Glomerular endothelial cell (primary cell): Measurements from ENCODE around the gene MCF2L2. TPM values are rescaled to one million over a fixed set of nuclear protein-coding genes. Genes with fewer than 3 reads are reported as not detected.
"Not testable (repeated sequence)": the region's sequence is repeated elsewhere in the genome, so short reads cannot be mapped to it uniquely, and the experiment has no call there.

Experiments
- DNase-seq: peaks from one replicate; pipeline ENCODE4 v3.0.0-alpha.2; 2011; ENCODE audit warnings: low read depth, low spot score; ENCODE audit errors: extremely low read depth
- total RNA-seq: library from RNA; depleted of rRNA; stranded (reverse); fragments of >200 nt; gene quantifications from 2 replicates; pipeline ENCODE4 v1.2.3, GENCODE V29; 2015

The MCF2L2 gene
- total RNA-seq, 1 donor from 2014 or later: 3.6 TPM

DNA sequence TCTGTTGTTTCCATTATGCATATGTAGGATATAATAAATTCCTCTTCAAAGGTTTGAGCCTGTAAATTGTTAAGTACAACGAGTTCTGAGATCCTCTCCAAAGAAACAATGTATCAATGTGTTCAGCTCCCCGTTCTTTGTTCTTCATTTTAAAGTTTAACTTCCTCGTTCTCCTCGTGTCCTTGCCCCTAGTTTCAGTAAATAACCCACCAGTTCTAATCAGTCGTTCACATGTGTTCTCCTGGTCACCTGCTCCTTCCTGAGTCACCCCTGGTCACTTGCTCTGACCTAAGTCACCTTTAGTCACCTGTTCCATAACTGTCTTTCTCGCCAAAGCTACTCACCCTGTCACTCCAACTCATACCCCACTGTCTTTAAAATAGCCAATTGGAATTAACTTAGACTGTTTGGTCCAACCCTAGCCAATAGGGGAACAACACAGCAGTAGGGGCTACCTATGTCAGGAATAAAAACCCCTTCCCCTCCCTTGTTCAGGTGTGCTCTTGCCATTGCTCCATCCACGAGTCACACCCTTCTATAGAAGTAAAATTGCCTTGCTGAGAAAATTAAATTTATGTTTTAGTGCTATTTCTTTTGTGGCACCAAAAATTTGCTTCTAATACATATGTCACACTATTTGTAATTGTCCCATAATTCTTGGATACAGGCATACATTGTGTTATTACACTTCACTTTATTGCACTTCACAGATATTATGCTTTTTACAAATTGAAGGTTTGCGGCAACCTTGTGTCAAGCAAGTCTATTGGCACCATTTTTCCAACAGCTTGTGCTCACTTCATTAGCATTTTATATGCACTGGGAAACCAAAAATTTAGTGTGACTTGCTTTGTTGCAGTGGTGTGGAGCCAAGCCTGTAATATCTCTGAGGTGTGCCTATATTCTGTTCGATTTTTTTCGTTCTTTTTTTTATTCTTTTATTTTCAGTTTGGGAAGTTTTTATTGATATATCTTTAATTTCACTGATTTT lies 15.3 kb upstream of the MCF2L2 start:
- DNase-seq: no peak

DNA sequence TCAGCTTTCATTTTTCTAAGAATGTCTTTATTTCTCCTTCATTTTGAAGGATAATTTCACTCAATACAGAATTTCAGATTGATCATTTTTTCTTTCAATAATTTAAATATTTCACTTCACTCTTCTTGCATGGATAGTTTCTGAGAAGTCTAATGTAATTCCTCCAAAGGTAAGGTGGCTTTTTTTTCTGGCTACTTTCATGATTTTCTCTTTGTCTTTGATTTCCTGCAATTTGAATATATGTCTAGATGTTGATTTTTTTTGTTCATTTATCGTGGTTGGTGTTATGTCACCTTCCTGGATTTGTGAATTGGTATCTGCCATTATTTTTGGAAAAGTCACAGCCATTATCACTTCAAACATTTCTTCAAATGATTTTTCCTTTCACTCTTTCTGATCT lies 14.6 kb upstream of the MCF2L2 start:
- no peak for DNase-seq

DNA sequence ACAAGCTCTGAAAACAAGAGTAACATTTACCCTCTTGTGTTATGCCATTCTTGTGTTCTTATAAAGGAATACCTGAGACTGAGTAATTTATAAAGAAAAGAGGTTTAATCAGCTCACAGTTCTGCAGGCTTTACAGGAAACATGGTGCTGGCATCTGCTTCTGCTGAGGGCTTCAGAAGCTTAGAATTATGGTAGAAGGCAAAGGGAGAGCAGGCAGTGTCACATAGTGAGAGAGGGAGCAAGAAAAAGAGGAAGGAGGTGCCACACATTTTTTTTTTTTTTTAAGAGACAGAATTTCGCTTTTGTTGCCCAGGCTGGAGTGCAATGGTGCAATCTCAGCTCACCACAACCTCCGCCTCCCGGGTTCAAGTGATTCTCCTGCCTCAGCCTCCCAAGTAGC lies 12.1 kb upstream of the MCF2L2 start:
- DNase-seq: not testable (repeated sequence)

DNA sequence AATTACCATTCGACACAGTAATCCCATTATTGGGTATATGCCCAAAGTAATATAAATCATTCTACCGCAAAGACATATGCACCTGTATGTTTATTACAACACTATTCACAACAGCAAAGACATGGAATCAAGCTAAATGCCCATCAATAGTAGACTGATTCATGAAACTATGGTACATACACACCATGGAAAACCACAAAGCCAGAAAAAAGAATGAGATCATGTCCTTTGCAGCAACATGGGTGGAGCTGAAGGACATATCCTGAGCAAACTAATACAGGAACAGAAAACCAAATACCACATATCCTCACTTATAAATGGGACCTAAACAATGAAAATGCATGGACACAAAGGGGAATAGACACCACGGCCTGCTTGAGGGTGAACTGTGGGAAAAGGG lies 11.1 kb upstream of the MCF2L2 start:
- DNase-seq: no peak

DNA sequence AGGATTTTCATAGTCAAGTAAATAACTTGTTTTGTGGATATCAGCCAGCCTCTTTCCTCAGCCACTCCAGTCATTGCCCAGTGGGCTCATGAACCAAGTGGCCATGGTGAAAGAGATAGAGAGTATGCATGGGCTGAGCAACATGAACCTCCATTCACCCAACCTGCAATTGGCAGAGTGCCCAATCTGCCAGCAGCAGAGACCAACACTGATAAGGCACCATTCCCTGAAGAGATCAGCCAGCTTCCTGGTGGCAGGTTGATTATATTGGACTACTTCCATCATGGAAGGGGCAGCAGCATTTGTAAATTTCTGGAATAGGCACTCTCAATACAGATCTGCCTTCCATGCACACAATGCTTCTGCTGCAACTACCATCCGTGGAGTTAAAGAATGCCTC lies 10.3 kb upstream of the MCF2L2 start:
- no peak for DNase-seq

DNA sequence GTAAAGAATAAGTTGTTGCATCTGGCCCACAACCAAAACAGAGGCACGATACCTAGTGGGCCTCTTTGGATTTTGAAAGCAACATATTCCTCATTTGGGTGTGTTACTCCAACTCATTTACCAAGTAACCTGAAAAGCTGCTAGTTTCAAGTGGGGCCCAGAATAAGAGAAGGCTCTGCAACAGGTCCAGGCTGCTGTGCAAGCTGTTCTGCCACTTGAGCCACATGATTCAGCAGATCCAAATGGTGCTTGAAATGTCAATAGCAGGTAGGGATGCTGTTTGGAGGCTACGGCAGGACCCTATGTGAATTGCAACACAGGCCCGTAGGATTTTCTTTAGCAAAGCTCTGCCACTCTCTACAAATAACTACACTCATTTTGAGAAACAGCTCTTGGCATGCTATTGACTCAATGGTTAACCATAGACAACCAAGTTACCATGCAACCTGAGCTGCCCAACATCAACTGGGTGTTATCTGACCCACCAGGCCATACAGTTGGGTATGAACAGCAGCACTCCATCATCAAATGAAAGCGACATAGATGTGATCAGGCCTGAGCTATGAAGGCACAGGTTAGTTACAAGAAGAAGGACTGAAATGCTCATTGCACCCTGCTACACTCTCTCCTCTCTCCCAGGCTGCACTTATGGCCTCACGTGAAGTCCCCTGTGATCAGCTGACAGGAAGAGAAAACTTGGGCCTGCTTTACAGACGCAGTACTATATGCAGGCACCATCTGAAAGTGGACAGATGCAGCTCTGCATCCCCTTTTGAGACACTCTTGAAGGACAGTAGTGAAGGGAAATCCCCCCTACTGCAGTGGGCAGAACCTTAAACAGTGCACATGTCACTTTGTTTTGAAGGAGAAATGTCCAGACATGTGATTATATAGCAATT lies 9.5 kb upstream of the MCF2L2 start:
- DNase-seq: no peak

DNA sequence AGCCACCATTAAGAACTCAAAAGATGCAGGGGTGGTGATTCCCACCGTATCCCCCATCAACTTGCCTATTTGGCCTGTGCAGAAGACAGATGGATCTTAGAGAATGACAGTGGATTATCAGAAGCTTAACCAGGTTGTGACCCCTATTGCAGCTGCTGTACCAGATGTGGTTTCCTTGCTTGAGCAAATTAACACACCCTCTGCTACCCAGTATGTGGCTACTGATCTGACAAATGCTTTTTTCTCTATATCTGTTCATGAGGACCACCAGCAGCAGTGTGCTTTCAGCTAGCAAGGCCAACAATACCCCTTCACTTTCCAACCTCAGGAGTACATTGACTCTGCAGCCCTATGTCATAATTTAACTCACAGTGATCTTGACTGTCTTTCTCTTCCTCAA lies 8.6 kb upstream of the MCF2L2 start:
- no peak for DNase-seq

DNA sequence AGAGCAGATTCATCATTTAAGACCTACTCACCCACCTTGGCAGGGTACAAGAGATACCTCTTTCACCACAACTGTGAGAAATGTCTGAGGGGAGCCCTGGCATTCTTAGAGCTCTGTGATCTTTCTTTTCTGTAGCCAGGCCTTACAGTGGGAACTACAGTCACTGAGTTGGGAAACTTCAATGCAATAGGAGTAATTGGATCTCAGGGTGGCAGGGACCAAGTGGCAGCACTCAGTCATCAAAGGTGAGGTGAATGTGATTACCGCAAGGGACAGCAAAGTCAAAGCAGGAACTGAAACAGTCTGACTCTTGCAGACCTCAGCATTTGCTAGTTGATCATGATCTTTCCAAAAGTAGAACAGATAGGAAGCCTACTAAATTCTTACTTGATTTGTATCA lies 7.2 kb upstream of the MCF2L2 start:
- DNase-seq: no peak

DNA sequence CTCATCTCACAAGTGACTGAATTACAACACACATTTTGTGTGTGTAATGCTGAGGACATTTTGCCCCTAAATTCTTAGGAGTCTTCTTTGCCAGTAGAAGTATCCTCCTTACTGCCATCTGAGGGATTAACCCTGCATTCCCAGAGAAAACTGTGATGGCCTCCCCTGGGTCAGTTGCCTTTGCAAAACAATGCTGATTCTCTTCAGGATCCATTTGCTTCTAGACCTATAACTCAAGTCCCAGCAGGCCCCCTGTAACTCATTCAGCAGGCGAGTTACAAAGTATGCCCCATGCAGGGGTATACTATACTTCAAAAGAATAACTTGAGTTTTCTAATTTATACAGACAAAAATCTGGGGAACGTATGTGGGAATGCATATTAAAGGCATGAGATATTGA lies 6.6 kb upstream of the MCF2L2 start:
- DNase-seq: no peak

DNA sequence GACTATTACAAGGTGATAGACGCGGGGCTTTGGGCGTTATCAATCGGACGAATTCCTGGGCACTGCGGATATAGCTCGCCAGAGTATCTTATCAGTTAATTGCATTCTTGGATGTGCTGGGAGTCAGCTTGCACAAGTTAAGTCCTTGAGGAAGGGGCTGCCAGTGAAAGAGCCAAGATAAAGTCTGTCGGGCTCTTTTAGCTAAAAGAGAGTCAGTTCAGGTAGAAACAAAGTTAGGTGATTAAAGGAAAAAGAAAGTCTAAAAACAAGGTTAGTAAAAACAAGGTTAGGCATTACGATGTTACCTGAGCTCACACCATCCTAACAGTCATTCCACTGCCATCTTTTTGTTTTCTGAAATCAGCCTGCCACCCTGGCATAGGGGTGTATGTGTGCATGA lies 6.1 kb upstream of the MCF2L2 start:
- DNase-seq: no peak

DNA sequence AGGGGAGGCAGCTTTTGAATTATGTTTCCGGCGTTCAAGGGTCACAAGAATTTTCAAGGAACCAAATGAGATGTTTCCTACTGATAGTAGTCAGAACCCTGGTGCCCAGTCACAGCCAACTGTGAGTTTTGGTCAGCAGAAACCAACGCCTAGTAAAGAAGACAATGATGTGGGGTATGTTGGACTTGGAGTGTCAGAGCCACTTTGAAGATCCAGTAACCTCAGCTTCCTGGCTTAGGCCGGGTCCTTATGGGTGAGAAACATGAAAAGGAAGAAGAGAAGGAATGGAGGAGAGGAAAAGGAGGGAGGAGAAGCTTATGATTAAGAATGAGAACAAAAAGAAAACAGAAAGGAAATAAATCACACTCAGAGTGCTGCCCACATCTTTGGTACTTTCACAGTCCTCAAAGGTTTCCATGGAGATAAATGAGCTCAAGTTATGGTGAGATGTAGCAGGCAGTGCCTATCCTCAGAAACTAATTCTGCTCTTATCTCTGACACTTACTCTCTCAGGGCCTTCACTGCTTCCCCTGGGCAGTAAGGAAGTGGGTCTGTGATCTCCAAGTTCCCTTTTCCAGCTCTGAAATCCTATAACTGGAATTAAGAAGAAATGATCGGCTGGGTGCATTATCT lies 2.0 kb upstream of the MCF2L2 start:
- DNase-seq: no peak

DNA sequence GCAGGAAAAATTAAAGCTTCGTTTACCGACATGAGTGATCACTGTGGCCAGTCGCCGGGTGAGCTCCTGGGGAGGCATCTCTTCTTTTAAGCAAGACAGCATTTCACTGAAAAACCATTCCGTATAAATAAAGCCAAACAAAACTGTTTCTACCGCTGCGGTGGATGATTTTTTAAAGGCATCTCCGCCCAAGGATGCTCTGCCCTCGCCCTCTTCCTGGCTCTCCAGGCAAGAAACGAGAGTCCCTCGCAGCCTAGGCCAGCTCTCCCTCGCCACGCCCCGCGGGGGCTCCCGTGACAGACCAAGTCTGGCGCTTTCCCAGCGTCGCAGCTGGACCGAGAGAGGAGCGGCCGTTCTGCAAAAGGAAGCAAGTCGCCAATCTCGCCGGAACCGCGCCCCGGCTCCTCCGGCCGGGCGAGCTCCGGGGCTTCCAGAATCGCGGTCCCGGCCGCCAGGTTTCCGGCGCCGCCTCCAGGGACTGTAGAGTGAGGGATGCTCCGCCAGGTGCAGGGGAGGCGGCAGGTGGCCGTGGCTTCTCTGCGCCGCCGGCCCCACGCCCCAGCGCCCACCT lies 458 bp downstream of the MCF2L2 start:
- no peak for DNase-seq

DNA sequence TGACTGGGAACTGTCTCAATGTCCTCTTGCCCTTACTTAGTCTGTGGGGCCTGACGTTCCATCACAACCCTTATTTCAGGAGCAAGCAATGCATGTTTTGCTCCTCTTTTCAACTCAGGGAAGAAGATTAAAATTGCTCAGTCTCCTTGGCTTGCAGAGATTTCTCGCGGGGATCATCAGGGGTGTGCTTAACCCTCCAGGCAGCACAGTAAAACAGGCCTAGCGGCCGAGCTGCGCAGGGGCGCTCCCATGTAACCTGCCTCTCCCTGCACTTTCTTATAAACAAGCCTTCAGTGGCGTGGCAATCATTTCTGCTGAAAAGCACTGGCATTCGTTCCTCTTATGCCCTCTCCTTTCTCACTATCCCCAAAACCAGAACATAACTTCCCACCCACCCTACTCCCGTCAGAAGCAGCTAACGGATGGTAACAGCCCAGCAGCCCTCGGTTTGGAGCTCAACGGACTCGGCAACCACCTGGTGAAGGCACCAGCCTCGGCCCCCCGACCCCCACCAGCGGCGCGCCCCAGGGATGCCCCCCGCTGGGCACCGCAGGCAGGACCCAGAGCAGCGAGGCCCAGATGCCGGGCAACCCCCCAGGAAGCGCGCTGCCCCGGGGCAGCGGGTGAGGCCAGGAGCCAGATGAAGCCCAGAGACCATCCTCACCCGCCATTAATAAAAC lies 1.1 kb downstream of the MCF2L2 start:
- no peak for DNase-seq

DNA sequence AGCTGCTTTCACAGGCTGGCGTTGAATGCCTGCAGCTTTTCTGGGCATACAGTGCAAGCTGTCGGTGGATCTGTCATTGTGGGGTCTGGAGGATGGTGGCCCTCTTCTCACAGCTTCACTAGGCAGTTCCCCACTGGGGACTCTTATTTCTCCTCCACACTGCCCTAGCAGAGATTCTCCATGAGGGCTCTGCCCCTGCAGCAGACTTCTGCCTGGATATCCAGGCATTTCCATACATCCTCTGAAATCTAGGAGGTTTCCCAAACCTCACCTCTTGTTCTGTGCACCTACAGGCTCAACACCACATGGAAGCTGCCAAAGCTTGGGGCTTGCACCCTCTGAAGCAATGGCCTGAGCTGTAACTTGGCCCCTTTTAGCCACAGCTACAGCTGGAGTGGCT lies 9.6 kb downstream of the MCF2L2 start:
- DNase-seq: not testable (repeated sequence)

DNA sequence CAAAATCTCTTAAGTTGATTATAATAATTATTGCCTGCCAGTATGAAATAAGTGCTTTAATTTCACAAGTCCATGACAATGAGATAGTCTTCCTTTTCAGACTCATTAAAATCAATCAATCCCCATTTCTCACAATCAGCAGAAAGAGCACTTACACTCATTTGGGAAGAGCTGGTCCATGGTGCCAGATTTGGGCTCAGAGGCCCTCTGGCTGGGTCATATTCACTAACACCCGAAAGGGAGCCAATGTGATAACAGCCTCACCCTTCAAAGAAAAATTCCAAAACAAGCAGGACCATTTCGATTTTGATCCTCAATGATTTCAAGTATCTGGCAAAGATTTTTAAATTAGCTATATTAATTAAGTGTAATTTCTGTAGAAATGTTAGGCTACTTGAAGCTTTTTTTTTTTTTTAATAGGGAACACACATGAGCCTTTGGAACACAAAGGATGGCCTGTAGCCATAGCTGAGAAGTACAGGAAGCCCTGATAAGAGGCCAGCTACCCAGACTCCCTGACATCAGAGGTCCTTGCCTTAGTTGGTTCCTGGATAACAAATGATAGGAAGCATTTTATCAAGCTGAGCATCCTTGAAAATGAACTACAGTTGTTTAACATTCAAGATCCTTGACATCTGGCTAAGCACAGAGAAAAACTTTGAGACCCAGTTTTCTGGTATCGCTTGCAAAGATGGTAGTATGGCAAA lies 17.1 kb downstream of the MCF2L2 start:
- DNase-seq: no peak

DNA sequence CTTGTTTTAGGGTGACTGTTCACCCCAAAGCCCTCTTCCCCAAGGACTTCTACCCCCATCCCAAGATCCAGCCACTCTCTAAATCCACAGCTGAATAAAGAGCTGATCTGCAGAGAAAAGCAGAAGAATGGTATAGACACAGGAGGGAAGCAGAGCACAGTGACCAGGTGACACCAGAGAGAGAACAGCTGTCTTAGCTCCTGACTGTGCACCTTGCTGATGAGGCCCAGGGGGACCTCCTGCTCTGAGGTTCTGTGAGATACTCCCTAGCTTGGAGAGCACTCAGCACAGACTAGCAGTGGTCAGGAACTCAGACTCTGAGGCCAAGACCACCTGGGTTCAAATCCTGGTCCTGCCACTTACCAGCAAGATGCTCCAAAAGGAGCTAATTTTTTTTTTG lies 17.7 kb downstream of the MCF2L2 start:
- DNase-seq: no peak

DNA sequence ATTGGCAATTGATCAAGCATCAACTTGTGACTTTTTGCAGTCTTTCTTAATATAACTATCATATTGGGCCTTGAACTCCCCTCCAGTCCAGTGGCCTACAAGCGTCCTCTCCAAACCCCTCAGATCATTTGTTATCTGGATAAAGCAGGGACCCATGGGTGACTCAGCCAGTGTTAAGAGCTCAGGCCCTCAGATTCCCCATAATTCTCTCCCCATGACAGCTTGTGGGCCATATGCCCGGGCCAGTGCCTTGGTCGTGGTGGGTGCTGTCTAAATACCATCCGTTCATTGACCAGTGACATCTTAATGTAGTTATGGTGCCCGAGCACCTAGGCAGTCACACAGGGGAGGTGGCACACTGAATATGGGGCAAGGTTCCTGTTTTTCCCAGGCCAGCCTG lies 18.1 kb downstream of the MCF2L2 start:
- no peak for DNase-seq

DNA sequence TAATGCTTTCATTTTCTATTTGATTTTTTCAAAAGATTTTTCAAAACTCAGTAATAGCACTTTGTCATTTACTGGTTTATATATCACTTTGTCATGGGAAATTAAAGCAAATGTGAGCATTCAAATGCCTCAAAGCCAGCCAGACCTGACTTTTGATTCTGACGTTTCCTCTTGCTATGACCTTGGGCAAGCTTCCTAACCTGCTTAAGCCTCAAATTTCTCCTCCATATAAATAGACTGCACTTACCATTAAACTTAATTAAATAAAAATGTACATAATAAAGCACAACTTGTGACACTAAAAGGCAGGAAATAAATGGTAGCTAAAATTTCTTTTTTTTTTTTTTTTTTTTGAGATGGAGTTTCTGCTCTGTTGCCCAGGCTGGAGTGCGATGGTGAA lies 19.2 kb downstream of the MCF2L2 start:
- no peak for DNase-seq

DNA sequence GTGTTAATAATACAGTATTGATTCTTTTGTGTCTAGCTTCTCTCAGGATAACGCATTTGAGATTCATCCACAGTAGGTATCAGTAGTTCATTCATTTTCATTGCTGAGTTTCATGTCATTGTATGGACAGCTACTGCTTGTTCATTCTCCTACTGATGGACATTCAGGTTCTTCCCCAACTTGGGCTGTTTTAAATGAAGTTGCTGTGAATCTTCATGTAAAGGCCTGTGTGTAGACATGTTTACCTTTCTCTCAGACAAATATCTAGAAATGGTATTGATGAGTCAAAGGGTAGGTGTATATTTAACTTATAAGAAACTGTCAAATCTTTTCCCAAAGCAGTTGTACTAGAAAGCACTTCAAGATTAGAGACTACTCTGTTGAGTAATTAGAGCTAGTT lies 26.7 kb downstream of the MCF2L2 start:
- no peak for DNase-seq

DNA sequence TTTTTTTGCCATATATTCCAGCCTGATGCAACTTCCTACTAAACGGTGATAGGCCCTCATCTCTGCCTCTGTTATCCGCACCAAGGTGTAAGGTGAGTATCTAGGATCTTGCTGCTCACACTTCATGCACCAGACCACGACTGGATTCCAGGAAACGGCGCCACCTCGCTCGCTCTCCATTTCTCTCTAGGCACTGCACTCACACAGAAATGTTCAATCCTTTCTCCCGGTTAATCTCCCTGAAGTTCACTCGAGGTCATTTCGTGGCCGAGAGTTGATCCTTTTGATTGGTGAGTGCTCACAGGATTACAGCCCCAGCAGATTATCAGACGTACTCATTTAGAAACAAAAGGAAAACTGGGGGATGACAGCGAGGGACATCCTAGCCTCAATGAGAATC lies 28.1 kb downstream of the MCF2L2 start:
- DNase-seq: no peak
